T follicular helper cell (primary cell): ENCODE data around the gene ARPP21.

ENCODE experiments used
- DNase-seq: peaks from one replicate; pipeline ENCODE4 v3.0.0-alpha.2; 2020; ENCODE audit warnings: low read depth

Gene ARPP21

GRCh38 chr3:35675621-35676020 lies 36.3 kb downstream of the ARPP21 start:
- no peak for DNase-seq

- no peak for DNase-seq
Measured at GRCh38 chr3:35677797-35678196, 38.5 kb downstream of the ARPP21 start.

GRCh38 chr3:35678643-35679161 lies 39.4 kb downstream of the ARPP21 start:
- no peak for DNase-seq

GRCh38 chr3:35679409-35680080 lies 40.2 kb downstream of the ARPP21 start:
- DNase-seq = no peak

- no peak for DNase-seq
Measured at GRCh38 chr3:35680866-35681650, 41.7 kb downstream of the ARPP21 start.

GRCh38 chr3:35685153-35685552 lies 45.8 kb downstream of the ARPP21 start:
- no peak for DNase-seq

GRCh38 chr3:35688826-35689225 lies 49.5 kb downstream of the ARPP21 start:
- no peak for DNase-seq

- DNase-seq = no peak
Measured at GRCh38 chr3:35690271-35690670, 50.9 kb downstream of the ARPP21 start.

GRCh38 chr3:35705904-35706303 lies 66.6 kb downstream of the ARPP21 start:
- no peak for DNase-seq

- DNase-seq = no peak
Measured at GRCh38 chr3:35707904-35708303, 68.6 kb downstream of the ARPP21 start.

- DNase-seq = no peak
Measured at GRCh38 chr3:35708394-35709271, 69.3 kb downstream of the ARPP21 start.

- DNase-seq = no peak
Measured at GRCh38 chr3:35709691-35710090, 70.4 kb downstream of the ARPP21 start.

GRCh38 chr3:35710554-35710953 lies 71.2 kb downstream of the ARPP21 start:
- DNase-seq = no peak

GRCh38 chr3:35718921-35719320 lies 79.6 kb downstream of the ARPP21 start:
- no peak for DNase-seq

GRCh38 chr3:35721628-35722027 lies 82.3 kb downstream of the ARPP21 start:
- no peak for DNase-seq

GRCh38 chr3:35722902-35723301 lies 83.6 kb downstream of the ARPP21 start:
- no peak for DNase-seq

- no peak for DNase-seq
Measured at GRCh38 chr3:35723480-35724097, 84.3 kb downstream of the ARPP21 start.

- DNase-seq = no peak
Measured at GRCh38 chr3:35724106-35724505, 84.8 kb downstream of the ARPP21 start.

GRCh38 chr3:35727179-35727578 lies 87.9 kb downstream of the ARPP21 start:
- DNase-seq = no peak

GRCh38 chr3:35733341-35733740 lies 94.0 kb downstream of the ARPP21 start:
- no peak for DNase-seq

GRCh38 chr3:35733864-35734263 lies 94.5 kb downstream of the ARPP21 start:
- no peak for DNase-seq

- DNase-seq = no peak
Measured at GRCh38 chr3:35737080-35737479, 97.8 kb downstream of the ARPP21 start.
